Stomach (tissue), 4 donors: ENCODE data around the gene PTPRS.

ENCODE experiments used
- POLR2A ChIP-seq, 4 donors: fragments of 450-650 bp; IDR thresholded peaks; one replicate each; pipeline ENCODE4 v1.6.1; 2016; ENCODE audit warnings: antibody characterized with exemption in 4 of 4, control low read depth in 2 of 4, mild to moderate bottlenecking in 1 of 4, moderate library complexity in 1 of 4
- TF ChIP-seq, protein P1 (sequence below), 7 experiments: fragments of 450-650 bp in 4 of 7; fragments of 200-600 bp in 3 of 7; sonication (generic) in 3 of 7; IDR thresholded peaks; one replicate each; pipeline ENCODE4 v1.5.1; 2016 to 2019; ENCODE audit warnings: antibody characterized with exemption in 7 of 7, control low read depth in 2 of 7, mild to moderate bottlenecking in 1 of 7

DNA sequence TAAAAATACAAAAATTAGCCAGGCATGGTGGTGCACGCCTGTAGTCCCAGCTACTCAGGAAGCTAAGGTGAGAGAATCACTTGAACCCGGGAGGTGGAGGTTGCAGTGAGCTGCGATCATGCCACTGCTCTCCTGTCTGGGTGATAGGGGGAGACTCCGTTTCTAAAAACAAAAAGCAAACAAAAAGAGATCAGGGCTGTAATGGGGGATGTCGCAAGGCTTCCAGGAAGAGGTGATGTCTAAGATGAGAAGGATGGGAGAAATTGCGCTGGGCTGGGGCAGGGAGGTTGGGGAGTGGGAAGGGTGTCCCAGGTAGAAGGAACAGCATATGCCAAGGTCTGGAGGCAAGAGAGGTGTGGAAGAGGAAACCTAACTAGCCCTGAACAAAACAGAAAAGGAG, 36.1 kb downstream of the PTPRS start:
- TF ChIP-seq, protein P1, sequence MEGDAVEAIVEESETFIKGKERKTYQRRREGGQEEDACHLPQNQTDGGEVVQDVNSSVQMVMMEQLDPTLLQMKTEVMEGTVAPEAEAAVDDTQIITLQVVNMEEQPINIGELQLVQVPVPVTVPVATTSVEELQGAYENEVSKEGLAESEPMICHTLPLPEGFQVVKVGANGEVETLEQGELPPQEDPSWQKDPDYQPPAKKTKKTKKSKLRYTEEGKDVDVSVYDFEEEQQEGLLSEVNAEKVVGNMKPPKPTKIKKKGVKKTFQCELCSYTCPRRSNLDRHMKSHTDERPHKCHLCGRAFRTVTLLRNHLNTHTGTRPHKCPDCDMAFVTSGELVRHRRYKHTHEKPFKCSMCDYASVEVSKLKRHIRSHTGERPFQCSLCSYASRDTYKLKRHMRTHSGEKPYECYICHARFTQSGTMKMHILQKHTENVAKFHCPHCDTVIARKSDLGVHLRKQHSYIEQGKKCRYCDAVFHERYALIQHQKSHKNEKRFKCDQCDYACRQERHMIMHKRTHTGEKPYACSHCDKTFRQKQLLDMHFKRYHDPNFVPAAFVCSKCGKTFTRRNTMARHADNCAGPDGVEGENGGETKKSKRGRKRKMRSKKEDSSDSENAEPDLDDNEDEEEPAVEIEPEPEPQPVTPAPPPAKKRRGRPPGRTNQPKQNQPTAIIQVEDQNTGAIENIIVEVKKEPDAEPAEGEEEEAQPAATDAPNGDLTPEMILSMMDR (IDR thresholded peaks at IDR 0.05), result no peak
- TF ChIP-seq POLR2A (IDR thresholded peaks at IDR 0.05), result no peak
